ENCODE results near the gene MARVELD3.
"Not testable (repeated sequence)": the region's sequence is repeated elsewhere in the genome, so short reads cannot be mapped to it uniquely, and the experiment has no call there.

Gene MARVELD3

GRCh38 chr16:71626018-71626857 lies at the start of gene MARVELD3:
Gene MARVELD3 (plus strand): TSS chr16:71626184. CDS start chr16:71626230, 46 bp downstream.
- peak; percentile 29 for DNase-seq

GRCh38 chr16:71576971-71577370 lies 49.0 kb upstream of the MARVELD3 start, which contains the start of gene TAT:
Gene TAT (minus strand): TSS chr16:71577092. CDS start chr16:71576415, 677 bp downstream.
- no peak for DNase-seq

GRCh38 chr16:71582553-71582848 lies 43.5 kb upstream of the MARVELD3 start:
- not testable (repeated sequence) for DNase-seq

GRCh38 chr16:71584543-71585317 lies 41.3 kb upstream of the MARVELD3 start:
- no peak for DNase-seq

GRCh38 chr16:71585318-71585703 lies 40.7 kb upstream of the MARVELD3 start:
- DNase-seq: no peak

- DNase-seq: not testable (repeated sequence)
Measured at GRCh38 chr16:71589334-71589733, 36.6 kb upstream of the MARVELD3 start.

- DNase-seq: not testable (repeated sequence)
Measured at GRCh38 chr16:71590071-71590470, 35.9 kb upstream of the MARVELD3 start.

- DNase-seq: no peak
Measured at GRCh38 chr16:71590584-71590983, 35.4 kb upstream of the MARVELD3 start.

GRCh38 chr16:71591917-71592316 lies 34.1 kb upstream of the MARVELD3 start:
- no peak for DNase-seq

- no peak for DNase-seq
Measured at GRCh38 chr16:71593048-71593999, 32.7 kb upstream of the MARVELD3 start.

- DNase-seq: no peak
Measured at GRCh38 chr16:71594000-71594646, 31.9 kb upstream of the MARVELD3 start.

- DNase-seq: not testable (repeated sequence)
Measured at GRCh38 chr16:71595340-71595826, 30.6 kb upstream of the MARVELD3 start.

- not testable (repeated sequence) for DNase-seq
Measured at GRCh38 chr16:71598426-71598825, 27.6 kb upstream of the MARVELD3 start.

- DNase-seq: no peak
Measured at GRCh38 chr16:71600822-71601221, 25.2 kb upstream of the MARVELD3 start.

- no peak for DNase-seq
Measured at GRCh38 chr16:71609066-71609465, 16.9 kb upstream of the MARVELD3 start.

- DNase-seq: no peak
Measured at GRCh38 chr16:71610447-71610846, 15.5 kb upstream of the MARVELD3 start.

GRCh38 chr16:71610936-71611871 lies 14.8 kb upstream of the MARVELD3 start:
- peak; percentile 80 for DNase-seq

GRCh38 chr16:71614956-71615355 lies 11.0 kb upstream of the MARVELD3 start:
- not testable (repeated sequence) for DNase-seq

GRCh38 chr16:71618429-71618828 lies 7.6 kb upstream of the MARVELD3 start:
- DNase-seq: no peak

- DNase-seq: no peak
Measured at GRCh38 chr16:71622088-71622487, 3.9 kb upstream of the MARVELD3 start.

GRCh38 chr16:71623597-71623996 lies 2.4 kb upstream of the MARVELD3 start:
- DNase-seq: no peak

All from activated CD8-positive, alpha-beta memory T cell treated with anti-CD3 and anti-CD28 coated beads, Interleukin-2, amount 50 U/mL, for 4 hours (primary cell).